Cardiac muscle cell (in vitro differentiated cells and primary cell): ENCODE measurements around the gene CENPN. TPM values are rescaled to one million over a fixed set of nuclear protein-coding genes. Genes with fewer than 3 reads are reported as not detected.

Experiments used
- DNase-seq, 2 donors: peaks; one replicate each; pipeline versions ENCODE4 v3.0.0 to v3.0.0-alpha.2; 2010 to 2017; ENCODE audit warnings: low read depth in 1 of 2, low spot score in 1 of 2
- H3K27ac ChIP-seq: fragments of 200-600 bp; sonication (generic); 2 replicates; pipeline ENCODE4 v1.5.1; 2016
- H3K27me3 ChIP-seq: fragments of 200-600 bp; sonication (generic); 2 replicates; pipeline ENCODE4 v1.6.0; 2016; ENCODE audit warnings: control low read depth
- H3K36me3 ChIP-seq: fragments of 200-600 bp; sonication (generic); 2 replicates; pipeline ENCODE4 v1.5.1; 2016; ENCODE audit warnings: control low read depth
- H3K4me1 ChIP-seq: fragments of 200-600 bp; sonication (generic); 2 replicates; pipeline ENCODE4 v1.8.1; 2017; ENCODE audit warnings: low read depth, mild to moderate bottlenecking, mixed run types
- H3K4me3 ChIP-seq: fragments of 200-600 bp; sonication (generic); 2 replicates; pipeline ENCODE4 v1.5.1; 2016; ENCODE audit warnings: mild to moderate bottlenecking
- H3K9me3 ChIP-seq: fragments of 200-600 bp; sonication (generic); 2 replicates; pipeline ENCODE4 v1.5.1; 2017; ENCODE audit warnings: low read depth, mild to moderate bottlenecking, control low read depth
- CTCF ChIP-seq: IDR thresholded peaks from 2 replicates; pipeline ENCODE4 v1.5.1; 2012; ENCODE audit warnings: low read depth, mild to moderate bottlenecking, low read length
- polyA plus RNA-seq: library from polyadenylated mRNA; unstranded; fragments of >200 nt; fragmentation: Nextera tagmentation; extraction: Ambion mirVana; gene quantifications from 2 replicates; pipeline ENCODE4 v1.2.1, GENCODE V29; 2016
- total RNA-seq: library from RNA; depleted of rRNA; stranded (reverse); fragments of >200 nt; gene quantifications from 2 replicates; pipeline ENCODE4 v1.2.3, GENCODE V29; 2016

The CENPN gene
- total and polyA plus RNA-seq, 2 experiments from 2014 or later: 16.3 to 22.1 TPM

GRCh38 chr16:81029930-81030604, 23.1 kb downstream of the CENPN start:
- no peaks in the 10 kb centered on the region for H3K27me3 ChIP-seq
- no peak for TF ChIP-seq CTCF
- no peaks in the 10 kb centered on the region for H3K9me3 ChIP-seq
- H3K36me3 ChIP-seq: peaks cover 7% of the 10 kb centered on the region
- no peak for DNase-seq
- H3K4me3 ChIP-seq: no peak overlapping the region
- H3K4me1 ChIP-seq: no peaks in the 10 kb centered on the region
- no peak overlapping the region for H3K27ac ChIP-seq

GRCh38 chr16:81035398-81035974, 28.5 kb downstream of the CENPN start, which contains the start of gene ATMIN:
Gene ATMIN, plus strand, starts transcription at chr16:81035842. Its CDS starts 29 bp downstream, at chr16:81035871.
- DNase-seq: peak; percentile 90 to 95
- Histone ChIP-seq H3K27me3 (no peaks in the 10 kb centered on the region), H3K9me3 (no peaks in the 10 kb centered on the region), H3K4me1 (peaks cover 20% of the 10 kb centered on the region), H3K4me3 (peak within 1 kb of the TSS; percentile 92), H3K36me3 (no peaks in the 10 kb centered on the region), H3K27ac (peak within 1 kb of the TSS; percentile 88)
- peak; percentile 96 for TF ChIP-seq CTCF

- DNase-seq: peak; percentile 24 to 55
- Histone ChIP-seq H3K27me3 (no peaks in the 10 kb centered on the region), H3K36me3 (no peaks in the 10 kb centered on the region), H3K27ac (peak overlapping the region; percentile 88), H3K4me3 (peak overlapping the region; percentile 92), H3K9me3 (no peaks in the 10 kb centered on the region), H3K4me1 (peaks cover 25% of the 10 kb centered on the region)
- TF ChIP-seq CTCF: no peak
These were observed 29.1 kb downstream of the CENPN start for GRCh38 chr16:81035975-81036750.

GRCh38 chr16:81036751-81037350, 29.8 kb downstream of the CENPN start:
- Histone ChIP-seq H3K4me3 (peak overlapping the region; percentile 92), H3K4me1 (peaks cover 25% of the 10 kb centered on the region), H3K36me3 (peaks cover 3% of the 10 kb centered on the region), H3K27ac (no peak overlapping the region), H3K27me3 (no peaks in the 10 kb centered on the region), H3K9me3 (no peaks in the 10 kb centered on the region)
- no peak for TF ChIP-seq CTCF
- DNase-seq: no peak

- H3K27me3 ChIP-seq: no peaks in the 10 kb centered on the region
- no peaks in the 10 kb centered on the region for H3K9me3 ChIP-seq
- TF ChIP-seq CTCF: no peak
- H3K4me1 ChIP-seq: peaks cover 25% of the 10 kb centered on the region
- no peak overlapping the region for H3K4me3 ChIP-seq
- peaks cover 30% of the 10 kb centered on the region for H3K36me3 ChIP-seq
- DNase-seq: peak in 1 of 2 donors; percentile 14
- H3K27ac ChIP-seq: no peak overlapping the region
These were observed 33.1 kb downstream of the CENPN start for GRCh38 chr16:81040131-81040530.
